SK-N-SH (cell line): ENCODE results near the gene PRKCH. TPM values are rescaled to one million over a fixed set of nuclear protein-coding genes. Genes with fewer than 3 reads are reported as not detected.

Source experiments
- CTCF ChIA-PET: fragments of 300-600, 350-600 bp; formaldehyde crosslinking; extraction: SDS; loops from one replicate; lab custom pipeline; 2021; lab: Yijun Ruan, JAX
- POLR2A ChIA-PET: fragments of 350-600 bp; sonication (Branson Sonifier 250); formaldehyde crosslinking; extraction: SDS; loops from one replicate; lab custom pipeline; 2020; ENCODE audit warnings: antibody characterized with exemption, inconsistent platforms; lab: Yijun Ruan, JAX
- DNase-seq: peaks from one replicate; pipeline ENCODE4 v3.0.0; 2012
- H2AFZ ChIP-seq: fragments of 200-600 bp; sonication (generic); 2 replicates; pipeline ENCODE4 v1.8.1; 2016; ENCODE audit warnings: antibody characterized with exemption, mild to moderate bottlenecking, low read depth
- H3F3A ChIP-seq: fragments of 200-600 bp; sonication (generic); replicated peaks from 2 replicates; pipeline ENCODE3; 2016; ENCODE audit warnings: antibody characterized with exemption, mild to moderate bottlenecking; ENCODE audit not compliant: insufficient read depth
- H3K27ac ChIP-seq, 2 experiments: fragments of 200-500 bp in 1 of 2; fragments of 200-600 bp in 1 of 2; sonication (Bioruptor generic) in 1 of 2; sonication (generic), shearing (Covaris generic) in 1 of 2; 2 replicates each; pipeline versions ENCODE4 v1.5.1 to v1.6.1; 2014 to 2016; ENCODE audit warnings: low read depth in 2 of 2, inconsistent platforms in 1 of 2, low read length in 1 of 2, mild to moderate bottlenecking in 1 of 2, mixed read lengths in 1 of 2
- H3K27me3 ChIP-seq: fragments of 200-600 bp; sonication (generic), shearing (Covaris generic); 2 replicates; pipeline ENCODE4 v1.6.1; 2016; ENCODE audit warnings: mixed run types; ENCODE audit not compliant: insufficient read depth
- H3K36me3 ChIP-seq, 2 experiments: fragments of 200-500 bp in 1 of 2; fragments of 200-600 bp in 1 of 2; sonication (Bioruptor generic) in 1 of 2; sonication (generic) in 1 of 2; replicated peaks in 1 of 2; 2 replicates each; pipeline versions ENCODE3 to v1.5.1; 2014 to 2016; ENCODE audit warnings: low read length in 1 of 2, mild to moderate bottlenecking in 1 of 2; ENCODE audit not compliant: insufficient read depth in 2 of 2, control insufficient read depth in 1 of 2
- H3K4me1 ChIP-seq, 2 experiments: fragments of 200-500 bp in 1 of 2; fragments of 200-600 bp in 1 of 2; sonication (Bioruptor generic) in 1 of 2; sonication (generic), shearing (Covaris generic) in 1 of 2; 2 replicates each; pipeline versions ENCODE4 v1.5.1 to v1.6.1; 2014 to 2016; ENCODE audit warnings: low read depth in 1 of 2, low read length in 1 of 2, mixed run types in 1 of 2; ENCODE audit not compliant: insufficient read depth in 2 of 2, control insufficient read depth in 1 of 2
- H3K4me2 ChIP-seq: fragments of 200-600 bp; sonication (generic), shearing (Covaris generic); 2 replicates; pipeline ENCODE4 v1.6.1; 2017; ENCODE audit warnings: mixed run types
- H3K4me3 ChIP-seq, 2 experiments: fragments of 200-500 bp in 1 of 2; fragments of 200-600 bp in 1 of 2; sonication (Bioruptor generic) in 1 of 2; sonication (generic), shearing (Covaris generic) in 1 of 2; 2 replicates each; pipeline versions ENCODE4 v1.5.1 to v1.8.1; 2014 to 2016; ENCODE audit warnings: low read depth in 2 of 2, inconsistent platforms in 1 of 2, low read length in 1 of 2, mild to moderate bottlenecking in 1 of 2, mixed read lengths in 1 of 2, moderate library complexity in 1 of 2
- H3K79me2 ChIP-seq: fragments of 200-600 bp; sonication (generic); 2 replicates; pipeline ENCODE4 v1.8.1; 2017; ENCODE audit warnings: mild to moderate bottlenecking; ENCODE audit not compliant: insufficient read depth
- H3K9ac ChIP-seq: fragments of 200-600 bp; sonication (generic); 2 replicates; pipeline ENCODE4 v1.6.1; 2017; ENCODE audit warnings: mixed run types
- H3K9me2 ChIP-seq: fragments of 200-600 bp; sonication (generic); 2 replicates; pipeline ENCODE4 v1.6.1; 2017; ENCODE audit warnings: mixed run types
- H3K9me3 ChIP-seq: fragments of 200-600 bp; sonication (generic); 2 replicates; pipeline ENCODE4 v1.6.1; 2017; ENCODE audit warnings: mixed run types, mild to moderate bottlenecking, moderate library complexity
- H4K20me1 ChIP-seq: fragments of 200-600 bp; sonication (generic); 2 replicates; pipeline ENCODE4 v1.6.1; 2017; ENCODE audit warnings: mild to moderate bottlenecking, mixed run types; ENCODE audit not compliant: insufficient read depth
- EP300 ChIP-seq, 2 experiments: IDR thresholded peaks; 2 replicates each; pipeline versions ENCODE4 v1.4.0 to v1.6.1; 2012; ENCODE audit warnings: borderline replicate concordance in 1 of 2, low read depth in 1 of 2, low read length in 1 of 2
- EZH2phosphoT487 ChIP-seq: fragments of 200-600 bp; sonication (generic); IDR thresholded peaks from 2 replicates; pipeline ENCODE4 v1.6.1; 2017; ENCODE audit warnings: low read depth, mixed run types, mild to moderate bottlenecking, antibody characterized with exemption, moderate library complexity, borderline replicate concordance
- FOSL2 ChIP-seq: IDR thresholded peaks from 2 replicates; pipeline ENCODE4 v1.4.0; 2012; ENCODE audit warnings: low read depth, mild to moderate bottlenecking, moderate library complexity, borderline replicate concordance
- FOXJ3 ChIP-seq: sonication (generic); formaldehyde crosslinking; IDR thresholded peaks from 2 replicates; pipeline ENCODE4 v1.5.1; 2020; ENCODE audit warnings: mild to moderate bottlenecking, missing genetic modification reagents
- IRF3 ChIP-seq: fragments of 150-350 bp; IDR thresholded peaks from 2 replicates; pipeline ENCODE4 v1.6.1; 2016; ENCODE audit warnings: mild to moderate bottlenecking, low read depth, low read length
- MAX ChIP-seq: IDR thresholded peaks from 2 replicates; pipeline ENCODE4 v1.4.0; 2012; ENCODE audit warnings: low read depth
- NFIC ChIP-seq: IDR thresholded peaks from 2 replicates; pipeline ENCODE4 v1.4.0; 2012; ENCODE audit warnings: borderline replicate concordance
- NRF1 ChIP-seq: IDR thresholded peaks from 2 replicates; pipeline ENCODE4 v1.6.1; 2012; ENCODE audit warnings: low read depth, mild to moderate bottlenecking, low read length
- RCOR1 ChIP-seq: fragments of 150-350 bp; IDR thresholded peaks from 2 replicates; pipeline ENCODE4 v1.6.1; 2017; ENCODE audit warnings: antibody characterized with exemption, low read length
- RFX5 ChIP-seq: IDR thresholded peaks from 2 replicates; pipeline ENCODE4 v1.6.1; 2012; ENCODE audit warnings: mild to moderate bottlenecking, improper control_type of control experiment, low read length
- SMC3 ChIP-seq: IDR thresholded peaks from 2 replicates; pipeline ENCODE4 v1.6.1; 2012; ENCODE audit warnings: low read depth, low read length, improper control_type of control experiment
- TAF1 ChIP-seq: IDR thresholded peaks from 2 replicates; pipeline ENCODE4 v1.6.1; 2012; ENCODE audit warnings: low read depth, mild to moderate bottlenecking, low read length, moderate library complexity, borderline replicate concordance
- TCF12 ChIP-seq: IDR thresholded peaks from 2 replicates; pipeline ENCODE4 v1.4.0; 2012
- USF2 ChIP-seq: fragments of 150-350 bp; IDR thresholded peaks from 2 replicates; pipeline ENCODE4 v1.6.1; 2017; ENCODE audit warnings: antibody characterized with exemption, low read length, low read depth, borderline replicate concordance
- ZBTB33 ChIP-seq: IDR thresholded peaks from 2 replicates; pipeline ENCODE4 v1.4.0; 2012; ENCODE audit warnings: low read depth, borderline replicate concordance
- WGBS: methylation state at CpG from one replicate; pipeline ENCODE4 v1.1.6; 2017; ENCODE audit warnings: low lambda C conversion rate; 5-methylcytosine and 5-hydroxymethylcytosine counted together
- polyA plus RNA-seq, 3 experiments: library from polyadenylated mRNA; depleted of rRNA; stranded (reverse); fragments of >200 nt; gene quantifications; 2 replicates each; pipeline ENCODE4 v1.2.3, GENCODE V29; 2012
- TF ChIP-seq, protein P1 (sequence below): IDR thresholded peaks from 2 replicates; pipeline ENCODE4 v1.6.1; 2012; ENCODE audit warnings: mild to moderate bottlenecking, low read depth, low read length, moderate library complexity
- TF ChIP-seq, protein P2 (sequence below): IDR thresholded peaks from 2 replicates; pipeline ENCODE4; 2012

PRKCH gene
- polyA plus RNA-seq, 1 of the 3 experiments (the other 2 are of a cell fraction): 4.2 TPM

- peaks cover 0 to 9% of the 10 kb centered on the region in 2 experiments; a peak in 1 of 4 replicates for H3K4me1 ChIP-seq
- no peak overlapping the region for H3K4me2 ChIP-seq
- H3F3A ChIP-seq: no peaks in the 10 kb centered on the region
- H3K27ac ChIP-seq: no peak overlapping the region
- H4K20me1 ChIP-seq: no peaks in the 10 kb centered on the region
- no peaks in the 10 kb centered on the region for H3K79me2 ChIP-seq
- H3K4me3 ChIP-seq: no peak overlapping the region
- H3K36me3 ChIP-seq: no peaks in the 10 kb centered on the region
- no peak overlapping the region for H3K9ac ChIP-seq
- no peaks in the 10 kb centered on the region for H3K9me2 ChIP-seq
- no peaks in the 10 kb centered on the region for H3K27me3 ChIP-seq
- WGBS: 47% methylated on average over 2 of the region's 2 CpGs
- no peak for DNase-seq
- no peak for TF ChIP-seq NFIC
- H2AFZ ChIP-seq: no peak overlapping the region
- ChIA-PET CTCF (no interaction called here), POLR2A (no interaction called here)
- no peaks in the 10 kb centered on the region for H3K9me3 ChIP-seq
These were observed 107.9 kb downstream of the PRKCH start for GRCh38 chr14:61429316-61429715.

- CTCF ChIA-PET: no interaction called here
- no peak overlapping the region for H2AFZ ChIP-seq
- no peak overlapping the region for H3K4me2 ChIP-seq
- H3K4me3 ChIP-seq: no peak overlapping the region
- no peak overlapping the region for H3K27ac ChIP-seq
- no peak overlapping the region for H3K9ac ChIP-seq
- POLR2A ChIA-PET: no interaction called here
- H3K9me3 ChIP-seq: no peaks in the 10 kb centered on the region
- H3K4me1 ChIP-seq: peaks cover 0 to 12% of the 10 kb centered on the region in 2 experiments; a peak in 1 of 4 replicates
- no peaks in the 10 kb centered on the region for H3F3A ChIP-seq
- no peaks in the 10 kb centered on the region for H3K79me2 ChIP-seq
- H3K9me2 ChIP-seq: no peaks in the 10 kb centered on the region
- H4K20me1 ChIP-seq: no peaks in the 10 kb centered on the region
- no peak for DNase-seq
- WGBS: 65% methylated on average over 2 of the region's 2 CpGs
- no peaks in the 10 kb centered on the region for H3K36me3 ChIP-seq
- H3K27me3 ChIP-seq: no peaks in the 10 kb centered on the region
- TF ChIP-seq FOXJ3 (CRISPR knock-in tag): no peak
- TF ChIP-seq, protein P1, sequence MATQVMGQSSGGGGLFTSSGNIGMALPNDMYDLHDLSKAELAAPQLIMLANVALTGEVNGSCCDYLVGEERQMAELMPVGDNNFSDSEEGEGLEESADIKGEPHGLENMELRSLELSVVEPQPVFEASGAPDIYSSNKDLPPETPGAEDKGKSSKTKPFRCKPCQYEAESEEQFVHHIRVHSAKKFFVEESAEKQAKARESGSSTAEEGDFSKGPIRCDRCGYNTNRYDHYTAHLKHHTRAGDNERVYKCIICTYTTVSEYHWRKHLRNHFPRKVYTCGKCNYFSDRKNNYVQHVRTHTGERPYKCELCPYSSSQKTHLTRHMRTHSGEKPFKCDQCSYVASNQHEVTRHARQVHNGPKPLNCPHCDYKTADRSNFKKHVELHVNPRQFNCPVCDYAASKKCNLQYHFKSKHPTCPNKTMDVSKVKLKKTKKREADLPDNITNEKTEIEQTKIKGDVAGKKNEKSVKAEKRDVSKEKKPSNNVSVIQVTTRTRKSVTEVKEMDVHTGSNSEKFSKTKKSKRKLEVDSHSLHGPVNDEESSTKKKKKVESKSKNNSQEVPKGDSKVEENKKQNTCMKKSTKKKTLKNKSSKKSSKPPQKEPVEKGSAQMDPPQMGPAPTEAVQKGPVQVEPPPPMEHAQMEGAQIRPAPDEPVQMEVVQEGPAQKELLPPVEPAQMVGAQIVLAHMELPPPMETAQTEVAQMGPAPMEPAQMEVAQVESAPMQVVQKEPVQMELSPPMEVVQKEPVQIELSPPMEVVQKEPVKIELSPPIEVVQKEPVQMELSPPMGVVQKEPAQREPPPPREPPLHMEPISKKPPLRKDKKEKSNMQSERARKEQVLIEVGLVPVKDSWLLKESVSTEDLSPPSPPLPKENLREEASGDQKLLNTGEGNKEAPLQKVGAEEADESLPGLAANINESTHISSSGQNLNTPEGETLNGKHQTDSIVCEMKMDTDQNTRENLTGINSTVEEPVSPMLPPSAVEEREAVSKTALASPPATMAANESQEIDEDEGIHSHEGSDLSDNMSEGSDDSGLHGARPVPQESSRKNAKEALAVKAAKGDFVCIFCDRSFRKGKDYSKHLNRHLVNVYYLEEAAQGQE: no peak
- no peak for TF ChIP-seq MAX
- TF ChIP-seq USF2: no peak
- TF ChIP-seq SMC3: no peak
- TF ChIP-seq TAF1: no peak
- TF ChIP-seq RFX5: no peak
- TF ChIP-seq, protein P2, sequence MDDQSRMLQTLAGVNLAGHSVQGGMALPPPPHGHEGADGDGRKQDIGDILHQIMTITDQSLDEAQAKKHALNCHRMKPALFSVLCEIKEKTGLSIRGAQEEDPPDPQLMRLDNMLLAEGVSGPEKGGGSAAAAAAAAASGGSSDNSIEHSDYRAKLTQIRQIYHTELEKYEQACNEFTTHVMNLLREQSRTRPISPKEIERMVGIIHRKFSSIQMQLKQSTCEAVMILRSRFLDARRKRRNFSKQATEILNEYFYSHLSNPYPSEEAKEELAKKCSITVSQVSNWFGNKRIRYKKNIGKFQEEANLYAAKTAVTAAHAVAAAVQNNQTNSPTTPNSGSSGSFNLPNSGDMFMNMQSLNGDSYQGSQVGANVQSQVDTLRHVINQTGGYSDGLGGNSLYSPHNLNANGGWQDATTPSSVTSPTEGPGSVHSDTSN: no peak
- no peak for TF ChIP-seq IRF3
- TF ChIP-seq EP300 (IDR thresholded peaks at IDR 0.05; ENCODE audit: borderline replicate concordance in 1 of 2, low read depth in 1 of 2, low read length in 1 of 2): no peak
- TF ChIP-seq TCF12: no peak
- no peak for TF ChIP-seq NRF1
- no peak for TF ChIP-seq RCOR1
- no peak for TF ChIP-seq ZBTB33
- no peak for TF ChIP-seq EZH2phosphoT487
- TF ChIP-seq FOSL2: no peak
These were observed 108.8 kb downstream of the PRKCH start for GRCh38 chr14:61430066-61430757.
